Thymus (tissue), 11 donors: Measurements from ENCODE around the gene TTL. TPM values are rescaled to one million over a fixed set of nuclear protein-coding genes. Genes with fewer than 3 reads are reported as not detected.
"Not testable (repeated sequence)": the region's sequence is repeated elsewhere in the genome, so short reads cannot be mapped to it uniquely, and the experiment has no call there.

Source experiments
- DNase-seq, 9 donors: peaks; one replicate each; pipeline ENCODE4 v3.0.0-alpha.2; 2013; ENCODE audit warnings: low spot score in 9 of 9, low read depth in 6 of 9, missing footprints in 1 of 9
- H3K27ac ChIP-seq, 2 donors: one replicate each; pipeline ENCODE4 v1.5.1; 2013; ENCODE audit warnings: control low read depth in 1 of 2, low read depth in 1 of 2, low read length in 1 of 2, mild to moderate bottlenecking in 1 of 2, moderate library complexity in 1 of 2
- H3K27me3 ChIP-seq, 2 donors: one replicate each; pipeline ENCODE4 v1.5.1; 2013; ENCODE audit warnings: low read length in 1 of 2; ENCODE audit not compliant: control insufficient read depth in 2 of 2, insufficient read depth in 1 of 2
- H3K36me3 ChIP-seq, 2 donors: one replicate each; pipeline ENCODE4 v1.5.1; 2013; ENCODE audit warnings: low read length in 1 of 2, mild to moderate bottlenecking in 1 of 2, moderate library complexity in 1 of 2; ENCODE audit not compliant: control insufficient read depth in 2 of 2, insufficient read depth in 2 of 2
- H3K4me1 ChIP-seq, 2 donors: one replicate each; pipeline ENCODE4 v1.5.1; 2013; ENCODE audit warnings: low read length in 2 of 2; ENCODE audit not compliant: control insufficient read depth in 2 of 2, insufficient read depth in 2 of 2
- H3K4me3 ChIP-seq, 2 donors: one replicate each; pipeline ENCODE4 v1.5.1; 2013; ENCODE audit warnings: low read length in 2 of 2, control low read depth in 1 of 2, mild to moderate bottlenecking in 1 of 2
- H3K9me3 ChIP-seq, 2 donors: one replicate each; pipeline ENCODE4 v1.5.1; 2013; ENCODE audit warnings: low read length in 1 of 2, mild to moderate bottlenecking in 1 of 2; ENCODE audit not compliant: control insufficient read depth in 2 of 2, insufficient read depth in 1 of 2
- WGBS: extraction: QIAGEN DNeasy Blood & Tissue Kit; methylation state at CpG from one replicate; pipeline ENCODE4 v1.1.7; 2013; 5-methylcytosine and 5-hydroxymethylcytosine counted together
- polyA plus RNA-seq: library from polyadenylated mRNA; stranded (reverse); fragments of 200-250 nt; gene quantifications from one replicate; pipeline ENCODE4 v1.2.3, GENCODE V29; 2013
- total RNA-seq: library from RNA; stranded (reverse); fragments of 120-200 nt; gene quantifications from one replicate; pipeline ENCODE4 v1.2.4, GENCODE V29; 2013
- donor health status: healthy.

Gene TTL
- total and polyA plus RNA-seq, 2 donors: 13.5 to 18.7 TPM

- peak in 3 of 9 donors; percentile 4 to 31 (median 6) for DNase-seq
- WGBS: 5% methylated on average over 18 of the region's 18 CpGs
These were observed 61.2 kb downstream of the TTL start for GRCh38 chr2:112542984-112543661.

GRCh38 chr2:112547333-112547732 lies 65.4 kb downstream of the TTL start:
- H3K27ac ChIP-seq: no peak overlapping the region
- 94% methylated on average over 4 of the region's 4 CpGs for WGBS
- peaks cover 0 to 3% of the 10 kb centered on the region in 2 donors for H3K9me3 ChIP-seq
- peak in 1 of 9 donors; percentile 10 for DNase-seq
- peaks cover 0 to 13% of the 10 kb centered on the region in 2 donors for H3K4me1 ChIP-seq
- H3K36me3 ChIP-seq: peaks cover 10 to 47% of the 10 kb centered on the region in 2 donors
- H3K4me3 ChIP-seq: no peak overlapping the region
- H3K27me3 ChIP-seq: no peaks in the 10 kb centered on the region

More at GRCh38 chr2:112542984-112543661, 61.2 kb downstream of the TTL start:
- peaks cover 0 to 18% of the 10 kb centered on the region in 2 donors for H3K36me3 ChIP-seq
- H3K27ac ChIP-seq: no peak overlapping the region
- peaks cover 5 to 17% of the 10 kb centered on the region in 2 donors for H3K4me1 ChIP-seq
- H3K4me3 ChIP-seq: peak overlapping the region; percentile 83 to 84
- no peaks in the 10 kb centered on the region for H3K27me3 ChIP-seq
- H3K9me3 ChIP-seq: peaks cover 0 to 5% of the 10 kb centered on the region in 2 donors

- Histone ChIP-seq H3K4me1 (no peaks in the 10 kb centered on the region), H3K27me3 (no peaks in the 10 kb centered on the region), H3K27ac (no peak overlapping the region), H3K4me3 (no peak overlapping the region), H3K36me3 (peaks cover 23 to 63% of the 10 kb centered on the region in 2 donors), H3K9me3 (no peaks in the 10 kb centered on the region)
- whole genome bisulfite sequencing: over 99% methylated on average over 2 of the region's 2 CpGs
- no peak for DNase-seq
These were observed 67.0 kb downstream of the TTL start for GRCh38 chr2:112548980-112549379.

GRCh38 chr2:112566104-112566503 lies 84.1 kb downstream of the TTL start:
- Histone ChIP-seq H3K4me3 (no peak overlapping the region), H3K4me1 (no peaks in the 10 kb centered on the region), H3K27me3 (no peaks in the 10 kb centered on the region), H3K27ac (no peak overlapping the region), H3K36me3 (peaks cover 26 to 69% of the 10 kb centered on the region in 2 donors), H3K9me3 (no peaks in the 10 kb centered on the region)
- DNase-seq: no peak
- WGBS: 93% methylated on average over 3 of the region's 3 CpGs

GRCh38 chr2:112566508-112566907 lies 84.6 kb downstream of the TTL start:
- not testable (repeated sequence) for DNase-seq, H3K27ac ChIP-seq, H3K9me3 ChIP-seq, H3K4me3 ChIP-seq, H3K27me3 ChIP-seq, H3K4me1 ChIP-seq
- H3K36me3 ChIP-seq: peaks cover 29 to 69% of the 10 kb centered on the region in 2 donors
- 98% methylated on average over 5 of the region's 5 CpGs for WGBS

GRCh38 chr2:112572005-112572404 lies 90.0 kb downstream of the TTL start:
- no peaks in the 10 kb centered on the region for H3K27me3 ChIP-seq
- no peaks in the 10 kb centered on the region for H3K4me1 ChIP-seq
- H3K27ac ChIP-seq: no peak overlapping the region
- WGBS: 90% methylated on average over 7 of the region's 7 CpGs
- H3K36me3 ChIP-seq: peaks cover 31 to 83% of the 10 kb centered on the region in 2 donors
- H3K4me3 ChIP-seq: no peak overlapping the region
- no peak for DNase-seq
- no peaks in the 10 kb centered on the region for H3K9me3 ChIP-seq

GRCh38 chr2:112577756-112578155 lies 95.8 kb downstream of the TTL start:
- DNase-seq: no peak
- peaks cover 13 to 33% of the 10 kb centered on the region in 2 donors for H3K36me3 ChIP-seq
- no peak overlapping the region for H3K27ac ChIP-seq
- no peak overlapping the region for H3K4me3 ChIP-seq
- 93% methylated on average over 5 of the region's 5 CpGs for WGBS
- no peaks in the 10 kb centered on the region for H3K27me3 ChIP-seq
- H3K9me3 ChIP-seq: no peaks in the 10 kb centered on the region
- H3K4me1 ChIP-seq: no peaks in the 10 kb centered on the region

- no peak for DNase-seq
- peaks cover 6 to 23% of the 10 kb centered on the region in 2 donors for H3K36me3 ChIP-seq
- peaks cover 0 to 6% of the 10 kb centered on the region in 2 donors for H3K9me3 ChIP-seq
- peaks cover 2 to 8% of the 10 kb centered on the region in 2 donors for H3K4me1 ChIP-seq
- H3K4me3 ChIP-seq: no peak overlapping the region
- H3K27ac ChIP-seq: no peak overlapping the region
- H3K27me3 ChIP-seq: no peaks in the 10 kb centered on the region
These were observed 97.3 kb downstream of the TTL start for GRCh38 chr2:112579241-112579640.

GRCh38 chr2:112580084-112580483 lies 98.1 kb downstream of the TTL start:
- Histone ChIP-seq H3K27me3 (no peaks in the 10 kb centered on the region), H3K4me3 (no peak overlapping the region), H3K9me3 (peaks cover 0 to 6% of the 10 kb centered on the region in 2 donors), H3K27ac (no peak overlapping the region), H3K36me3 (peaks cover under 1 to 15% of the 10 kb centered on the region in 2 donors), H3K4me1 (peaks cover 7 to 14% of the 10 kb centered on the region in 2 donors)
- 97% methylated on average over 7 of the region's 7 CpGs for WGBS
- no peak for DNase-seq
